DOHH2 (cell line): Measurements from ENCODE around the gene ABCA10.

ENCODE experiments used
- H3F3A ChIP-seq: fragments of 200-600 bp; sonication (generic), shearing (Covaris generic); 2 replicates; pipeline ENCODE4 v1.6.0; 2016; ENCODE audit warnings: antibody characterized with exemption, mild to moderate bottlenecking; ENCODE audit not compliant: control insufficient read depth, insufficient read depth
- H3K27ac ChIP-seq: fragments of 200-600 bp; sonication (generic); 2 replicates; pipeline ENCODE4 v1.5.1; 2014; ENCODE audit warnings: low read depth, mild to moderate bottlenecking, low read length, moderate library complexity
- H3K27me3 ChIP-seq: fragments of 200-600 bp; sonication (generic); 2 replicates; pipeline ENCODE4 v1.6.1; 2014; ENCODE audit warnings: mild to moderate bottlenecking, low read length, mixed read lengths; ENCODE audit not compliant: control insufficient read depth
- H3K36me3 ChIP-seq: fragments of 200-600 bp; sonication (generic); 2 replicates; pipeline ENCODE4 v1.6.1; 2014; ENCODE audit warnings: mild to moderate bottlenecking, low read length, moderate library complexity, mixed read lengths; ENCODE audit not compliant: control insufficient read depth
- H3K4me1 ChIP-seq: fragments of 200-600 bp; sonication (generic); 2 replicates; pipeline ENCODE4 v1.6.1; 2014; ENCODE audit warnings: mild to moderate bottlenecking, low read length, mixed read lengths; ENCODE audit not compliant: control insufficient read depth
- H3K4me2 ChIP-seq: fragments of 200-600 bp; sonication (generic); 2 replicates; pipeline ENCODE4 v1.6.0; 2014; ENCODE audit warnings: mild to moderate bottlenecking, low read length, moderate library complexity
- H3K4me3 ChIP-seq: fragments of 200-600 bp; sonication (generic); 2 replicates; pipeline ENCODE4 v1.5.1; 2014; ENCODE audit warnings: mild to moderate bottlenecking, low read length, mixed read lengths
- H3K79me2 ChIP-seq: fragments of 200-600 bp; sonication (generic); 2 replicates; pipeline ENCODE4 v1.6.1; 2014; ENCODE audit warnings: mild to moderate bottlenecking, low read length, mixed read lengths; ENCODE audit not compliant: control insufficient read depth
- H3K9me2 ChIP-seq: fragments of 200-600 bp; sonication (generic); replicated peaks from 2 replicates; pipeline ENCODE4 v1.6.1; 2014; ENCODE audit warnings: mild to moderate bottlenecking, low read length, mixed read lengths; ENCODE audit not compliant: control insufficient read depth
- H3K9me3 ChIP-seq: fragments of 200-600 bp; sonication (generic); 2 replicates; pipeline ENCODE4 v1.6.1; 2014; ENCODE audit warnings: antibody characterized with exemption, low read length, mixed read lengths; ENCODE audit not compliant: control insufficient read depth, insufficient read depth
- H4K20me1 ChIP-seq: fragments of 200-600 bp; sonication (generic); 2 replicates; pipeline ENCODE4 v1.6.0; 2014; ENCODE audit warnings: low read depth, mild to moderate bottlenecking, antibody characterized with exemption, low read length, moderate library complexity; ENCODE audit not compliant: control insufficient read depth, insufficient read depth
- EZH2phosphoT487 ChIP-seq: fragments of 200-600 bp; sonication (generic); IDR thresholded peaks from 2 replicates; pipeline ENCODE4 v1.6.1; 2017; ENCODE audit warnings: borderline replicate concordance, mild to moderate bottlenecking, antibody characterized with exemption, low read length, moderate library complexity, mixed read lengths
- TF ChIP-seq, protein P1 (sequence below): fragments of 200-600 bp; sonication (generic); IDR thresholded peaks from one replicate; pipeline ENCODE4 v1.5.1; 2014; ENCODE audit warnings: antibody characterized with exemption, mild to moderate bottlenecking, low read depth, low read length; ENCODE audit not compliant: poor library complexity, severe bottlenecking

Gene ABCA10

DNA sequence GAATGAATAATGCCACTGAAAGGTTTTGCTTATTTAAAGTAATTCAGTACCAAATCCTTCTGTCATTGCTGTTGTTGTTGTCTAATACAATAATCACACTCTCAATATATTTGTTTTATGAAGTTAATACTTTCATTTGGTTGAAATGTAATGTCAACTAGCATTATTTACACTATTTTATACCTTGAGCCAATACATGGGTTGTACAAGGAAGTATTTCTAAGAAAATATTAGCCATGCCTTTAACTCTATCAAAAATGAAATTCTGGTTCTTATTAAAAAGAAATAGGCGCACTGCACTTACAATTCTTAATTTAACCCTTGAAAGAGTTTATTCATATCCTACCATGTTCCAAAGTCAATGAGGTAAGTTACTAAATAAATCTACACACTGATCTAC is 17.6 kb upstream of the ABCA10 start:
- no peak overlapping the region for H3K27ac ChIP-seq
- H4K20me1 ChIP-seq: no peaks in the 10 kb centered on the region
- no peak overlapping the region for H3K4me3 ChIP-seq
- H3K4me2 ChIP-seq: no peak overlapping the region
- no peaks in the 10 kb centered on the region for H3K9me3 ChIP-seq
- no peaks in the 10 kb centered on the region for H3K79me2 ChIP-seq
- no peaks in the 10 kb centered on the region for H3K27me3 ChIP-seq
- no peaks in the 10 kb centered on the region for H3K9me2 ChIP-seq
- H3K4me1 ChIP-seq: no peaks in the 10 kb centered on the region
- no peaks in the 10 kb centered on the region for H3F3A ChIP-seq
- H3K36me3 ChIP-seq: no peaks in the 10 kb centered on the region
- no peak for TF ChIP-seq EZH2phosphoT487

DNA sequence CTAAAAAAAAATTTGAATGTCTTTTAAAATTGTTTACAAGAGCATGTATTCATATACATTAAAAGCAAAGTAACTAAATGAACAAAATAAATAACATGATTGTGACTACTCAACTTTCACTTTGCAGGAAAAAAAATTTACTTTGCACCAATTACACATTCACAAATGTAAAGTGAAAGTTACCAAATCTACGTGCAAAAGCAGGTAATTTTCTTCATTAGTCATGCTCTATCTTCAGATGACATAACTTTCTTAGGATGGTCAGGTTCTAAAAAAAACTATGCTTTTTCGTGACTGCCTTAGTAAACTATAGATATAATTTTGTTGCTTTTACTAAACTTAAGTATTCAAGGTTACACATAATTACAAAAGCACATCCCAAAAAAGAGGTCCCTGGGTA is 17.0 kb upstream of the ABCA10 start:
- H3K9me2 ChIP-seq: no peaks in the 10 kb centered on the region
- H3K4me1 ChIP-seq: no peaks in the 10 kb centered on the region
- H4K20me1 ChIP-seq: no peaks in the 10 kb centered on the region
- H3K79me2 ChIP-seq: no peaks in the 10 kb centered on the region
- no peaks in the 10 kb centered on the region for H3K36me3 ChIP-seq
- no peak overlapping the region for H3K4me2 ChIP-seq
- no peaks in the 10 kb centered on the region for H3F3A ChIP-seq
- no peaks in the 10 kb centered on the region for H3K27me3 ChIP-seq
- H3K27ac ChIP-seq: no peak overlapping the region
- no peaks in the 10 kb centered on the region for H3K9me3 ChIP-seq
- H3K4me3 ChIP-seq: no peak overlapping the region
- TF ChIP-seq, protein P1, sequence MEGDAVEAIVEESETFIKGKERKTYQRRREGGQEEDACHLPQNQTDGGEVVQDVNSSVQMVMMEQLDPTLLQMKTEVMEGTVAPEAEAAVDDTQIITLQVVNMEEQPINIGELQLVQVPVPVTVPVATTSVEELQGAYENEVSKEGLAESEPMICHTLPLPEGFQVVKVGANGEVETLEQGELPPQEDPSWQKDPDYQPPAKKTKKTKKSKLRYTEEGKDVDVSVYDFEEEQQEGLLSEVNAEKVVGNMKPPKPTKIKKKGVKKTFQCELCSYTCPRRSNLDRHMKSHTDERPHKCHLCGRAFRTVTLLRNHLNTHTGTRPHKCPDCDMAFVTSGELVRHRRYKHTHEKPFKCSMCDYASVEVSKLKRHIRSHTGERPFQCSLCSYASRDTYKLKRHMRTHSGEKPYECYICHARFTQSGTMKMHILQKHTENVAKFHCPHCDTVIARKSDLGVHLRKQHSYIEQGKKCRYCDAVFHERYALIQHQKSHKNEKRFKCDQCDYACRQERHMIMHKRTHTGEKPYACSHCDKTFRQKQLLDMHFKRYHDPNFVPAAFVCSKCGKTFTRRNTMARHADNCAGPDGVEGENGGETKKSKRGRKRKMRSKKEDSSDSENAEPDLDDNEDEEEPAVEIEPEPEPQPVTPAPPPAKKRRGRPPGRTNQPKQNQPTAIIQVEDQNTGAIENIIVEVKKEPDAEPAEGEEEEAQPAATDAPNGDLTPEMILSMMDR: no peak
- no peak for TF ChIP-seq EZH2phosphoT487

DNA sequence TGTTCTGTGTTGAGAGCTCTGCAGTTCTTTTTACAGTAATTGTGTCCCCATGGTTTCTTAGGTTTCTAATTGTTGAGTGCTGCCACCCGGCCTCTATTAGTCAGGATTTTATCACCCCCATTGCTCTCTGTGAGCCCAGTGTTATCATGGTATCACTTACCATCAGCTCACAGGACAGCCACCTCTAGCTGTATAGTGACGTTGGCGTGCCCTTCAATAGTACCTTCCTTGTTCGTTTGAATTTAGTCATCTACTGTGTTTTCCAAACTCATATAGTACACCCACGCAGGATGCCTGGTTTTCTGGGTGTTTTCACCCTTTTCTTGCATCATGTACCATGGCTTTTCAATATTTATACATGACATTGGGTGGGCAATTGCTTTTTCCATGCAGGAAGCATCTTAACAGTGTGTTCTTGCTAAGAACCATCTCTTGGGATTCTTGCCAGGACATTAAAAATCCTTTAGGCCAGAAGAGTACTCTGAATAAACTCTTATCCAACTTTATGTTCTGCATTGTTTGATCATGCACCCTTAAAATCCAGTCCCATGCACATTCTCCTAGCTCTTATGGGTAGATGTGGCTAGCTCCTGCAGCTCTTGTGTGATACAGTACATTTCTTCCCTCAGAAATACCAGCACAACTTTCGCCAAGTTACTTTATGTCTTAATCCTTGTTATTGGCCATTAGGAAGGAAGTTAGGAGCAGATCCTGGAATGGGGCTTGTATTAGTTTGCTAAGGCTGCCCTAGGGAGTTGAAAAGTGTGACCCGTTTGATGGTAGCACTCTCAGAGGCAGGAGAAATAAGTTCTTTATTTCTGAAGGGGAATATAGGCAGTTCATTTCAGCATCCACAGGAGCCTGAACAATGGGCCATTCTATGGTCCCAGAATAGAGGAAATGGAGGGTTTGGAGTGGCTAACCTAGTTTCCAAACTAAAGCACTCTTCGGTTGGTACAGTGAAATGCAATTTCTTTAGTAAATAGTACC is 11.3 kb upstream of the ABCA10 start:
- Histone ChIP-seq H3K27ac (no peak overlapping the region), H3K36me3 (no peaks in the 10 kb centered on the region), H3K9me2 (no peaks in the 10 kb centered on the region), H3K4me2 (no peak overlapping the region), H3K4me1 (no peaks in the 10 kb centered on the region), H3K9me3 (no peaks in the 10 kb centered on the region), H3K27me3 (no peaks in the 10 kb centered on the region), H3K79me2 (no peaks in the 10 kb centered on the region), H3F3A (no peaks in the 10 kb centered on the region), H4K20me1 (no peaks in the 10 kb centered on the region), H3K4me3 (no peak overlapping the region)
- TF ChIP-seq, protein P1: no peak
- TF ChIP-seq EZH2phosphoT487: no peak

DNA sequence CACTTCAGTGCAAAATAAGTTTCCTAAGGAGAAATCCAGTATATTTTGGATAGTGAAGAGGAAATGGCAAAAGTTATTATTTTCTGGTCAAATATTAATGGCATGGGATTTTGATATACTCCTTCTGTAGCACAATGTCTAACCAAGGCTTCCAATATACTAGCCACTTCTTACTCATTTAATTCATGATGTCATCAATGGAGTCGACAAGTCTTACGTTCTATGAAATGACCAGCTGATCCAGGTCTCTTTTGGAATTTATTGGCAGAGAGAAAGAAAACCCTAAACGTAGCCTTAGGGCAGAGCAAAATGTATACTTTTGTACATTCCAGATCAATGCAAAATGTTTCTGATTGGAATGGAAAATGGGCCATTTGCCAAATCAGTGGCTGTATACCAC is 8.3 kb upstream of the ABCA10 start:
- H3F3A ChIP-seq: no peaks in the 10 kb centered on the region
- H3K4me2 ChIP-seq: no peak overlapping the region
- H4K20me1 ChIP-seq: no peaks in the 10 kb centered on the region
- H3K36me3 ChIP-seq: no peaks in the 10 kb centered on the region
- H3K4me3 ChIP-seq: no peak overlapping the region
- H3K9me3 ChIP-seq: no peaks in the 10 kb centered on the region
- TF ChIP-seq EZH2phosphoT487: no peak
- TF ChIP-seq, protein P1: no peak
- no peaks in the 10 kb centered on the region for H3K9me2 ChIP-seq
- no peaks in the 10 kb centered on the region for H3K79me2 ChIP-seq
- H3K4me1 ChIP-seq: no peaks in the 10 kb centered on the region
- no peak overlapping the region for H3K27ac ChIP-seq
- H3K27me3 ChIP-seq: 0 out of 2 replicates have a peak, but pooled peaks cover 2% of the 10 kb centered on the region
